ENCODE measurements around the gene P2RX4. TPM values are rescaled to one million over a fixed set of nuclear protein-coding genes. Genes with fewer than 3 reads are reported as not detected.
A peak's percentile ranks its signal among the peaks of the same experiment; 100 is the strongest.

Gene P2RX4
- total RNA-seq, 3 donors from 2014 or later = 18.1 to 21.9 (median 21.6) TPM

GRCh38 chr12:121238086-121238485, 28.2 kb downstream of the P2RX4 start:
- H3K27me3 Mint-ChIP-seq (ENCODE audit: low read depth) = no peaks in the 10 kb centered on the region
- no peaks in the 10 kb centered on the region for H3K9me3 Mint-ChIP-seq
- peaks cover 36% of the 10 kb centered on the region for H3K4me1 Mint-ChIP-seq (ENCODE audit: low read depth)
- ATAC-seq (no peak), DNase-seq (no peak)
- H3K36me3 Mint-ChIP-seq (ENCODE audit: insufficient read depth) = peaks cover 9% of the 10 kb centered on the region
- no peak overlapping the region for H3K4me3 Mint-ChIP-seq

- no peak for DNase-seq
- Mint-ChIP-seq H3K36me3 (ENCODE audit: insufficient read depth) (peaks cover 14% of the 10 kb centered on the region), H3K4me1 (ENCODE audit: low read depth) (peaks cover 36% of the 10 kb centered on the region)
Observed at GRCh38 chr12:121238604-121239350, 28.8 kb downstream of the P2RX4 start.

GRCh38 chr12:121239351-121240061, 29.6 kb downstream of the P2RX4 start:
- no peak for ATAC-seq
- H3K9me3 Mint-ChIP-seq = no peaks in the 10 kb centered on the region
- DNase-seq = no peak
- H3K4me1 Mint-ChIP-seq (ENCODE audit: low read depth) = peaks cover 36% of the 10 kb centered on the region
- no peaks in the 10 kb centered on the region for H3K27me3 Mint-ChIP-seq (ENCODE audit: low read depth)
- no peak overlapping the region for H3K4me3 Mint-ChIP-seq
- peaks cover 11% of the 10 kb centered on the region for H3K36me3 Mint-ChIP-seq (ENCODE audit: insufficient read depth)

More at GRCh38 chr12:121238604-121239350, 28.8 kb downstream of the P2RX4 start:
- ATAC-seq = no peak
- H3K9me3 Mint-ChIP-seq = no peaks in the 10 kb centered on the region
- no peaks in the 10 kb centered on the region for H3K27me3 Mint-ChIP-seq (ENCODE audit: low read depth)
- no peak overlapping the region for H3K4me3 Mint-ChIP-seq

GRCh38 chr12:121240062-121240420, 30.1 kb downstream of the P2RX4 start:
- ATAC-seq (peak in 1 of 2 donors; percentile 14), DNase-seq (no peak)
- H3K36me3 Mint-ChIP-seq (ENCODE audit: insufficient read depth) = peaks cover 8% of the 10 kb centered on the region
- H3K4me1 Mint-ChIP-seq (ENCODE audit: low read depth) = peaks cover 36% of the 10 kb centered on the region
- H3K27me3 Mint-ChIP-seq (ENCODE audit: low read depth) = no peaks in the 10 kb centered on the region
- H3K9me3 Mint-ChIP-seq = no peaks in the 10 kb centered on the region
- peak overlapping the region; percentile 74 for H3K4me3 Mint-ChIP-seq

- peaks cover 8% of the 10 kb centered on the region for H3K36me3 Mint-ChIP-seq (ENCODE audit: insufficient read depth)
- H3K9me3 Mint-ChIP-seq = no peaks in the 10 kb centered on the region
- peaks cover 36% of the 10 kb centered on the region for H3K4me1 Mint-ChIP-seq (ENCODE audit: low read depth)
- no peaks in the 10 kb centered on the region for H3K27me3 Mint-ChIP-seq (ENCODE audit: low read depth)
- DNase-seq = peak; percentile 87
- peak overlapping the region; percentile 74 for H3K4me3 Mint-ChIP-seq
- ATAC-seq = peak; percentile 83
Observed at GRCh38 chr12:121240484-121241101, 30.7 kb downstream of the P2RX4 start.

- no peaks in the 10 kb centered on the region for H3K27me3 Mint-ChIP-seq (ENCODE audit: low read depth)
- peak overlapping the region; percentile 74 for H3K4me3 Mint-ChIP-seq
- ATAC-seq (no peak), DNase-seq (no peak)
- H3K9me3 Mint-ChIP-seq = no peaks in the 10 kb centered on the region
- H3K4me1 Mint-ChIP-seq (ENCODE audit: low read depth) = peaks cover 36% of the 10 kb centered on the region
- H3K36me3 Mint-ChIP-seq (ENCODE audit: insufficient read depth) = peaks cover 8% of the 10 kb centered on the region
Observed at GRCh38 chr12:121241156-121241970, 31.4 kb downstream of the P2RX4 start.

GRCh38 chr12:121245031-121245430, 35.1 kb downstream of the P2RX4 start:
- Mint-ChIP-seq H3K27me3 (ENCODE audit: low read depth) (no peaks in the 10 kb centered on the region), H3K36me3 (ENCODE audit: insufficient read depth) (peaks cover 18% of the 10 kb centered on the region), H3K4me3 (no peak overlapping the region), H3K9me3 (no peaks in the 10 kb centered on the region), H3K4me1 (ENCODE audit: low read depth) (peaks cover 21% of the 10 kb centered on the region)
- no peak for ATAC-seq
- DNase-seq = no peak

- peaks cover 12% of the 10 kb centered on the region for H3K4me1 Mint-ChIP-seq (ENCODE audit: low read depth)
- H3K4me3 Mint-ChIP-seq = no peak overlapping the region
- DNase-seq (no peak), ATAC-seq (no peak)
- H3K27me3 Mint-ChIP-seq (ENCODE audit: low read depth) = no peaks in the 10 kb centered on the region
- peaks cover 23% of the 10 kb centered on the region for H3K36me3 Mint-ChIP-seq (ENCODE audit: insufficient read depth)
- H3K9me3 Mint-ChIP-seq = no peaks in the 10 kb centered on the region
Observed at GRCh38 chr12:121245951-121246350, 36.0 kb downstream of the P2RX4 start.

GRCh38 chr12:121246893-121247557, 37.1 kb downstream of the P2RX4 start:
- ATAC-seq (no peak), DNase-seq (no peak)
- Mint-ChIP-seq H3K4me3 (no peak overlapping the region), H3K36me3 (ENCODE audit: insufficient read depth) (peaks cover 28% of the 10 kb centered on the region), H3K4me1 (ENCODE audit: low read depth) (peaks cover 1% of the 10 kb centered on the region), H3K9me3 (no peaks in the 10 kb centered on the region), H3K27me3 (ENCODE audit: low read depth) (no peaks in the 10 kb centered on the region)

GRCh38 chr12:121248622-121249021, 38.7 kb downstream of the P2RX4 start:
- Mint-ChIP-seq H3K27me3 (ENCODE audit: low read depth) (no peaks in the 10 kb centered on the region), H3K36me3 (ENCODE audit: insufficient read depth) (peaks cover 36% of the 10 kb centered on the region), H3K4me3 (no peak overlapping the region), H3K4me1 (ENCODE audit: low read depth) (no peaks in the 10 kb centered on the region), H3K9me3 (no peaks in the 10 kb centered on the region)
- ATAC-seq (no peak), DNase-seq (no peak)

GRCh38 chr12:121250359-121250758, 40.4 kb downstream of the P2RX4 start:
- H3K4me1 Mint-ChIP-seq (ENCODE audit: low read depth) = peaks cover 2% of the 10 kb centered on the region
- no peak for DNase-seq

GRCh38 chr12:121251838-121252237, 41.9 kb downstream of the P2RX4 start:
- Mint-ChIP-seq H3K4me3 (no peak overlapping the region), H3K9me3 (no peaks in the 10 kb centered on the region), H3K4me1 (ENCODE audit: low read depth) (peaks cover 2% of the 10 kb centered on the region), H3K36me3 (ENCODE audit: insufficient read depth) (peaks cover 60% of the 10 kb centered on the region), H3K27me3 (ENCODE audit: low read depth) (no peaks in the 10 kb centered on the region)
- ATAC-seq (no peak), DNase-seq (no peak)

More at GRCh38 chr12:121250359-121250758, 40.4 kb downstream of the P2RX4 start:
- H3K36me3 Mint-ChIP-seq (ENCODE audit: insufficient read depth) = peaks cover 50% of the 10 kb centered on the region
- no peaks in the 10 kb centered on the region for H3K27me3 Mint-ChIP-seq (ENCODE audit: low read depth)
- ATAC-seq = no peak
- no peaks in the 10 kb centered on the region for H3K9me3 Mint-ChIP-seq
- no peak overlapping the region for H3K4me3 Mint-ChIP-seq

- no peak for DNase-seq
- Mint-ChIP-seq H3K9me3 (no peaks in the 10 kb centered on the region), H3K36me3 (ENCODE audit: insufficient read depth) (peaks cover 54% of the 10 kb centered on the region), H3K4me1 (ENCODE audit: low read depth) (peaks cover 2% of the 10 kb centered on the region), H3K4me3 (no peak overlapping the region), H3K27me3 (ENCODE audit: low read depth) (no peaks in the 10 kb centered on the region)
- ATAC-seq = no peak
Observed at GRCh38 chr12:121252712-121253345, 42.9 kb downstream of the P2RX4 start.

All from activated T-cell treated with anti-CD3 and anti-CD28 coated beads, Interleukin-2, amount 50 U/mL, for 4 hours (primary cell).